HG03558 (cell line): ENCODE data around the gene SHTN1.

Experiments used
- ATAC-seq: cut with Tn5 transposase; IDR thresholded peaks from one replicate; pipeline ENCODE4 v1.9.1; 2021; ENCODE audit warnings: moderate number of reproducible peaks; ENCODE audit not compliant: unreplicated experiment; ENCODE audit errors: extremely low read depth

The SHTN1 gene

GRCh38 chr10:116919164-116919563 is 85.8 kb downstream of the SHTN1 start:
- ATAC-seq, result no peak

GRCh38 chr10:116918583-116918982 is 86.4 kb downstream of the SHTN1 start:
- no peak for ATAC-seq

- no peak for ATAC-seq
Observed at GRCh38 chr10:116917481-116917880, 87.5 kb downstream of the SHTN1 start.

- ATAC-seq, result no peak
Observed at GRCh38 chr10:116915340-116915739, 89.6 kb downstream of the SHTN1 start.

GRCh38 chr10:116913695-116914094 is 91.3 kb downstream of the SHTN1 start:
- no peak for ATAC-seq

GRCh38 chr10:116912162-116912561 is 92.8 kb downstream of the SHTN1 start:
- no peak for ATAC-seq

GRCh38 chr10:116910910-116911309 is 94.1 kb downstream of the SHTN1 start:
- ATAC-seq, result no peak

GRCh38 chr10:116909307-116909706 is 95.7 kb downstream of the SHTN1 start:
- ATAC-seq, result no peak

GRCh38 chr10:116907245-116907987 is 97.6 kb downstream of the SHTN1 start:
- no peak for ATAC-seq

GRCh38 chr10:116905845-116906210 is 99.2 kb downstream of the SHTN1 start:
- ATAC-seq, result no peak

GRCh38 chr10:116899626-116900025 is 105.4 kb downstream of the SHTN1 start:
- ATAC-seq, result no peak

- no peak for ATAC-seq
Observed at GRCh38 chr10:116893686-116894037, 111.3 kb downstream of the SHTN1 start.

- ATAC-seq, result no peak
Observed at GRCh38 chr10:116892907-116893685, 111.9 kb downstream of the SHTN1 start.

- no peak for ATAC-seq
Observed at GRCh38 chr10:116891208-116891607, 113.8 kb downstream of the SHTN1 start.

- no peak for ATAC-seq
Observed at GRCh38 chr10:116889066-116889465, 115.9 kb downstream of the SHTN1 start.

- no peak for ATAC-seq
Observed at GRCh38 chr10:116888380-116889055, 116.5 kb downstream of the SHTN1 start.

- no peak for ATAC-seq
Observed at GRCh38 chr10:116886772-116887171, 118.2 kb downstream of the SHTN1 start.

- no peak for ATAC-seq
Observed at GRCh38 chr10:116882639-116883038, 122.3 kb downstream of the SHTN1 start.

- ATAC-seq, result no peak
Observed at GRCh38 chr10:116880716-116881482, 124.1 kb downstream of the SHTN1 start.

- ATAC-seq, result no peak
Observed at GRCh38 chr10:116879817-116880216, 125.2 kb downstream of the SHTN1 start.

GRCh38 chr10:116878123-116878522 is 126.9 kb downstream of the SHTN1 start:
- ATAC-seq, result no peak
